Glutamatergic neuron (in vitro differentiated cells): ENCODE results near the gene MSLN. TPM values are rescaled to one million over a fixed set of nuclear protein-coding genes. Genes with fewer than 3 reads are reported as not detected.

Experiments used
- DNase-seq: peaks from one replicate; pipeline ENCODE4 v3.0.0; 2022
- H3K27ac Mint-ChIP-seq: one replicate; pipeline ENCODE4 v1.8.0; 2020; ENCODE audit warnings: mild to moderate bottlenecking, mixed read lengths, inconsistent platforms; ENCODE audit not compliant: unreplicated experiment
- H3K27me3 Mint-ChIP-seq: one replicate; pipeline ENCODE4 v1.8.0; 2020; ENCODE audit warnings: mild to moderate bottlenecking, moderate library complexity, mixed read lengths, inconsistent platforms; ENCODE audit not compliant: unreplicated experiment
- H3K36me3 Mint-ChIP-seq: one replicate; pipeline ENCODE4 v1.8.0; 2020; ENCODE audit warnings: mild to moderate bottlenecking, mixed read lengths, inconsistent platforms; ENCODE audit not compliant: unreplicated experiment
- H3K4me1 Mint-ChIP-seq: one replicate; pipeline ENCODE4 v1.8.0; 2020; ENCODE audit warnings: mild to moderate bottlenecking, low read depth, mixed read lengths, inconsistent platforms; ENCODE audit not compliant: unreplicated experiment
- H3K4me3 Mint-ChIP-seq: one replicate; pipeline ENCODE4 v1.8.0; 2020; ENCODE audit warnings: mild to moderate bottlenecking, mixed read lengths, inconsistent platforms; ENCODE audit not compliant: unreplicated experiment
- H3K9me3 Mint-ChIP-seq: one replicate; pipeline ENCODE4 v1.8.0; 2020; ENCODE audit warnings: mild to moderate bottlenecking, moderate library complexity, mixed read lengths, inconsistent platforms; ENCODE audit not compliant: unreplicated experiment
- total RNA-seq: library from RNA; stranded (reverse); fragmentation: NEBNext Ultra II Directional; extraction: Animal tissue kit (Norgen Biotek cat#: 25700); gene quantifications from one replicate; pipeline ENCODE4 v1.2.1, GENCODE V29; 2021; ENCODE audit not compliant: unreplicated experiment
- TF ChIP-seq, protein P1 (sequence below): fragments of 200-600 bp; sonication (generic); IDR thresholded peaks from one replicate; pipeline ENCODE4 v1.5.0; 2021; ENCODE audit not compliant: partially characterized antibody, unreplicated experiment

The MSLN gene
- total RNA-seq, 1 donor from 2014 or later, result not detected

- Mint-ChIP-seq H3K36me3 (no peaks in the 10 kb centered on the region), H3K9me3 (peaks cover 5% of the 10 kb centered on the region), H3K27ac (no peak overlapping the region), H3K27me3 (peaks cover 5% of the 10 kb centered on the region), H3K4me1 (no peaks in the 10 kb centered on the region), H3K4me3 (no peak overlapping the region)
- TF ChIP-seq, protein P1, sequence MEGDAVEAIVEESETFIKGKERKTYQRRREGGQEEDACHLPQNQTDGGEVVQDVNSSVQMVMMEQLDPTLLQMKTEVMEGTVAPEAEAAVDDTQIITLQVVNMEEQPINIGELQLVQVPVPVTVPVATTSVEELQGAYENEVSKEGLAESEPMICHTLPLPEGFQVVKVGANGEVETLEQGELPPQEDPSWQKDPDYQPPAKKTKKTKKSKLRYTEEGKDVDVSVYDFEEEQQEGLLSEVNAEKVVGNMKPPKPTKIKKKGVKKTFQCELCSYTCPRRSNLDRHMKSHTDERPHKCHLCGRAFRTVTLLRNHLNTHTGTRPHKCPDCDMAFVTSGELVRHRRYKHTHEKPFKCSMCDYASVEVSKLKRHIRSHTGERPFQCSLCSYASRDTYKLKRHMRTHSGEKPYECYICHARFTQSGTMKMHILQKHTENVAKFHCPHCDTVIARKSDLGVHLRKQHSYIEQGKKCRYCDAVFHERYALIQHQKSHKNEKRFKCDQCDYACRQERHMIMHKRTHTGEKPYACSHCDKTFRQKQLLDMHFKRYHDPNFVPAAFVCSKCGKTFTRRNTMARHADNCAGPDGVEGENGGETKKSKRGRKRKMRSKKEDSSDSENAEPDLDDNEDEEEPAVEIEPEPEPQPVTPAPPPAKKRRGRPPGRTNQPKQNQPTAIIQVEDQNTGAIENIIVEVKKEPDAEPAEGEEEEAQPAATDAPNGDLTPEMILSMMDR, result no peak
- DNase-seq, result no peak
Observed at GRCh38 chr16:793414-793813, 32.9 kb downstream of the MSLN start.

DNA sequence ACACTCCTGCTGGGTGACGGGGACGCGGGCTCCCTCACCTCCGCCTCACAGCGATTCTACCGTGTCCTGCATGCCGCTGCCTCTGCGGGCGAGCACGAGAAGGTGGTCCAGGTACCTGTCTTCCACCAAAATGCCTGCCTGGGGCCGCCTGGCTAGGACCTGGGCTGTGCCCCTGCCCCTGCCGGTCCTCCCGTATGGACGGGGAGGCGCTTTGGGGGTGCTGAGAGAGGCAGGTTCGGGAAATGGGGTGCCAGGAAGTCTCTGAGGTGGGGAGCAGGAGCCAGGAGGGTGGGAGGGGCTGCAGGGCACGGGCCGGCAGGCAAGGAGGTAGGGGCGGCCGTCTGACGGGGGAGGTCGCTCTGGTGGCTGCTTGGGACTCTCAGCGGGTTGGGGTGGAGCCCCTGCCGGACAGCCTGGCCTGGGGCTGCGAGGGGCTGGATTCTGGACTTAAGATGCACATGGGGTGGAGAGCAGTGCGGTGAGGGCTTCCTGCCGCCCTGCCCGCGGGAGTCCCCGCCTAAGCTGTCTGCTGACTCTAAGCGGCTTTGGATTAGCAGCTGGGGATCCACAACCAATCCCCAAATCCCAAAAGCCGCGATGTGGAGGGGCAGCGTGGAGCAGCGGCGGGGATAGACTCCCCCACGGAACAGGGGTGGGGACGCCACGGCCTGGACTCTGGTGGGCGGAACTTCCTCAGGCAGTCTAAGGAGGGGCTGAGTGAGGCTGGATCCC lies 33.7 kb downstream of the MSLN start:
- H3K36me3 Mint-ChIP-seq, result no peaks in the 10 kb centered on the region
- no peak for DNase-seq
- TF ChIP-seq, protein P1, result no peak
- peaks cover 5% of the 10 kb centered on the region for H3K27me3 Mint-ChIP-seq
- H3K4me1 Mint-ChIP-seq, result no peaks in the 10 kb centered on the region
- peaks cover 5% of the 10 kb centered on the region for H3K9me3 Mint-ChIP-seq
- no peak overlapping the region for H3K27ac Mint-ChIP-seq
- no peak overlapping the region for H3K4me3 Mint-ChIP-seq

- Mint-ChIP-seq H3K9me3 (peaks cover 5% of the 10 kb centered on the region), H3K36me3 (no peaks in the 10 kb centered on the region), H3K27ac (no peak overlapping the region), H3K4me3 (no peak overlapping the region), H3K27me3 (peaks cover 5% of the 10 kb centered on the region), H3K4me1 (no peaks in the 10 kb centered on the region)
- TF ChIP-seq, protein P1, result no peak
- no peak for DNase-seq
Observed at GRCh38 chr16:794853-795466, 34.4 kb downstream of the MSLN start.

DNA sequence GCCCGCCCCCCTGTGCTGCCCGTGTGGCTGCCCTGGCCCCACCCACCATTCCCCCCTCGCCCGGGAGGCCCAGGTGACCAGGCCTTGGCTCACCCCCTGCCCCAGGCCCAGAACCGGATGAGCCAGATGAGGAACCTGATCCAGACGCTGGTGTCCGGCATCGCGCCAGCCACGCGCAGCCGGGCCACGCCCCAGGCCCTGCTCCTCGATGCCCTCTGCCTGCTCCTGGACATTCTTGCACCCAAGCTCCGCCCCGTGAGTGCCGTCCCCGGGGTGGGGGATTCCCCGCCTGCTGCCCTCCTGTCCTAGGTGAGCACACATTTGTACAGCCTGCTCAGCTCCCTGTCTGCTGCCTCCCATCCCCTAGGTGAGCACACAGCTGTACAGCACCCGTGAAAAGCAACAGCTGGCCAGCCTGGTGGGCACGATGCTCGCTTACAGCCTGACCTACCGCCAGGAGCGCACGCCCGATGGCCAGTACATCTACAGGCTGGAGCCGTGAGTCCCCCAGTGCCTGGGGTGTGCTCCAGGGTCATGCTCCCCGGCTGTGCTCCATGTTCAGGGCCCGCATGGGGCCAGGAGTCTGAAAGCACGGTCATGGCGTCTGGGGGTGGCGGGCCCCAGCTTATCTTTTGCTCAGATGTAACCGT lies 35.2 kb downstream of the MSLN start:
- TF ChIP-seq, protein P1, result no peak
- Mint-ChIP-seq H3K4me1 (no peaks in the 10 kb centered on the region), H3K27me3 (peaks cover 5% of the 10 kb centered on the region), H3K27ac (no peak overlapping the region), H3K4me3 (no peak overlapping the region), H3K36me3 (no peaks in the 10 kb centered on the region), H3K9me3 (peaks cover 5% of the 10 kb centered on the region)
- no peak for DNase-seq
